Measurements from ENCODE around the gene MYOT.
"Not testable (repeated sequence)": the region's sequence is repeated elsewhere in the genome, so short reads cannot be mapped to it uniquely, and the experiment has no call there.

MYOT gene

GRCh38 chr5:137867664-137868063 is at the start of gene MYOT:
Gene MYOT, plus strand, starts transcription at chr5:137867860. Its CDS starts 2,792 bp downstream, at chr5:137870652.
- DNase-seq: no peak

GRCh38 chr5:137819766-137820165 is 47.9 kb upstream of the MYOT start:
- no peak for DNase-seq

GRCh38 chr5:137822158-137822764 is 45.4 kb upstream of the MYOT start:
- no peak for DNase-seq

GRCh38 chr5:137822984-137823383 is 44.7 kb upstream of the MYOT start:
- no peak for DNase-seq

GRCh38 chr5:137825165-137825564 is 42.5 kb upstream of the MYOT start:
- no peak for DNase-seq

- no peak for DNase-seq
Measured at GRCh38 chr5:137826067-137826466, 41.6 kb upstream of the MYOT start.

- DNase-seq: no peak
Measured at GRCh38 chr5:137828180-137828579, 39.5 kb upstream of the MYOT start.

- no peak for DNase-seq
Measured at GRCh38 chr5:137828664-137829063, 39.0 kb upstream of the MYOT start.

- no peak for DNase-seq
Measured at GRCh38 chr5:137831105-137831504, 36.6 kb upstream of the MYOT start.

GRCh38 chr5:137831526-137831925 is 36.1 kb upstream of the MYOT start:
- DNase-seq: no peak

- no peak for DNase-seq
Measured at GRCh38 chr5:137832416-137832815, 35.2 kb upstream of the MYOT start.

GRCh38 chr5:137833463-137833862 is 34.2 kb upstream of the MYOT start:
- DNase-seq: no peak

- no peak for DNase-seq
Measured at GRCh38 chr5:137834498-137835049, 33.1 kb upstream of the MYOT start.

- no peak for DNase-seq
Measured at GRCh38 chr5:137836298-137836697, 31.4 kb upstream of the MYOT start.

- DNase-seq: no peak
Measured at GRCh38 chr5:137836997-137837396, 30.7 kb upstream of the MYOT start.

- DNase-seq: no peak
Measured at GRCh38 chr5:137837491-137838394, 29.9 kb upstream of the MYOT start.

- DNase-seq: no peak
Measured at GRCh38 chr5:137838976-137839375, 28.7 kb upstream of the MYOT start.

- DNase-seq: no peak
Measured at GRCh38 chr5:137842296-137842695, 25.4 kb upstream of the MYOT start.

GRCh38 chr5:137843676-137844299 is 23.9 kb upstream of the MYOT start:
- DNase-seq: no peak

- no peak for DNase-seq
Measured at GRCh38 chr5:137845472-137845871, 22.2 kb upstream of the MYOT start.

- DNase-seq: no peak
Measured at GRCh38 chr5:137847687-137848086, 20.0 kb upstream of the MYOT start.

- not testable (repeated sequence) for DNase-seq
Measured at GRCh38 chr5:137853165-137853564, 14.5 kb upstream of the MYOT start.

- DNase-seq: no peak
Measured at GRCh38 chr5:137856201-137856600, 11.5 kb upstream of the MYOT start.

Measured in GDM1 (cell line).